Mesothelial cell of epicardium (in vitro differentiated cells): ENCODE data around the gene SHISA5. TPM values are rescaled to one million over a fixed set of nuclear protein-coding genes. Genes with fewer than 3 reads are reported as not detected.
"Not testable (repeated sequence)": the region's sequence is repeated elsewhere in the genome, so short reads cannot be mapped to it uniquely, and the experiment has no call there.

Experiments
- DNase-seq, 2 experiments: peaks; one replicate each; pipeline ENCODE4 v3.0.0; 2021; ENCODE audit warnings: low spot score in 2 of 2; ENCODE audit not compliant: unreplicated experiment in 2 of 2
- H3K27ac Mint-ChIP-seq: 2 replicates; pipeline ENCODE4 v1.8.0; 2021; ENCODE audit warnings: mixed read lengths
- H3K27me3 Mint-ChIP-seq: 2 replicates; pipeline ENCODE4 v1.8.0; 2021; ENCODE audit warnings: low read depth, mixed read lengths
- H3K36me3 Mint-ChIP-seq: 2 replicates; pipeline ENCODE4 v1.8.0; 2021; ENCODE audit warnings: mixed read lengths
- H3K4me1 Mint-ChIP-seq: 2 replicates; pipeline ENCODE4 v1.8.0; 2021; ENCODE audit warnings: mixed read lengths
- H3K4me3 Mint-ChIP-seq: 2 replicates; pipeline ENCODE4 v1.8.0; 2021; ENCODE audit warnings: mild to moderate bottlenecking, moderate library complexity, mixed read lengths
- H3K9me3 Mint-ChIP-seq: 2 replicates; pipeline ENCODE4 v1.8.0; 2021; ENCODE audit warnings: mixed read lengths
- CTCF ChIP-seq: fragments of 200-600 bp; sonication (generic); IDR thresholded peaks from one replicate; pipeline ENCODE4 v1.5.0; 2021; ENCODE audit warnings: antibody characterized with exemption; ENCODE audit not compliant: unreplicated experiment
- total RNA-seq: library from RNA; stranded (reverse); gene quantifications from 3 replicates; pipeline ENCODE4 v1.2.1, GENCODE V29; 2021

Gene SHISA5
- total RNA-seq, 1 donor from 2014 or later = 154 TPM

- no peaks in the 10 kb centered on the region for H3K9me3 Mint-ChIP-seq
- H3K4me3 Mint-ChIP-seq = no peak overlapping the region
- TF ChIP-seq CTCF = no peak
- peaks cover 19% of the 10 kb centered on the region for H3K4me1 Mint-ChIP-seq
- peak overlapping the region; percentile 98 for H3K27ac Mint-ChIP-seq
- DNase-seq = no peak
- no peaks in the 10 kb centered on the region for H3K27me3 Mint-ChIP-seq
- H3K36me3 Mint-ChIP-seq = peaks cover 17% of the 10 kb centered on the region
Observed at GRCh38 chr3:48465237-48465530, 38.8 kb downstream of the SHISA5 start.

GRCh38 chr3:48464713-48465221, 39.2 kb downstream of the SHISA5 start:
- no peak overlapping the region for H3K4me3 Mint-ChIP-seq
- peaks cover 16% of the 10 kb centered on the region for H3K4me1 Mint-ChIP-seq
- H3K9me3 Mint-ChIP-seq = no peaks in the 10 kb centered on the region
- peak overlapping the region; percentile 98 for H3K27ac Mint-ChIP-seq
- peaks cover 15% of the 10 kb centered on the region for H3K36me3 Mint-ChIP-seq
- no peak for TF ChIP-seq CTCF
- DNase-seq = no peak
- no peaks in the 10 kb centered on the region for H3K27me3 Mint-ChIP-seq

- no peak overlapping the region for H3K27ac Mint-ChIP-seq
- no peak for TF ChIP-seq CTCF
Observed at GRCh38 chr3:48463703-48464102, 40.3 kb downstream of the SHISA5 start.

GRCh38 chr3:48461767-48462166, 42.2 kb downstream of the SHISA5 start:
- DNase-seq, H3K27me3 Mint-ChIP-seq, H3K36me3 Mint-ChIP-seq, H3K9me3 Mint-ChIP-seq, H3K4me3 Mint-ChIP-seq, H3K27ac Mint-ChIP-seq: not testable (repeated sequence)
- H3K4me1 Mint-ChIP-seq = peaks cover 13% of the 10 kb centered on the region

More at GRCh38 chr3:48463703-48464102, 40.3 kb downstream of the SHISA5 start:
- no peaks in the 10 kb centered on the region for H3K9me3 Mint-ChIP-seq
- peaks cover 8% of the 10 kb centered on the region for H3K36me3 Mint-ChIP-seq
- no peaks in the 10 kb centered on the region for H3K27me3 Mint-ChIP-seq
- H3K4me1 Mint-ChIP-seq = peaks cover 16% of the 10 kb centered on the region
- no peak for DNase-seq
- no peak overlapping the region for H3K4me3 Mint-ChIP-seq

GRCh38 chr3:48460517-48460902, 43.5 kb downstream of the SHISA5 start:
- Mint-ChIP-seq H3K9me3 (no peaks in the 10 kb centered on the region), H3K27ac (no peak overlapping the region), H3K4me1 (peaks cover 2% of the 10 kb centered on the region), H3K36me3 (peaks cover 3% of the 10 kb centered on the region), H3K27me3 (no peaks in the 10 kb centered on the region), H3K4me3 (no peak overlapping the region)
- DNase-seq = no peak
- no peak for TF ChIP-seq CTCF

- H3K4me3 Mint-ChIP-seq = no peak overlapping the region
- no peaks in the 10 kb centered on the region for H3K4me1 Mint-ChIP-seq
- no peaks in the 10 kb centered on the region for H3K27me3 Mint-ChIP-seq
- no peak for TF ChIP-seq CTCF
- H3K9me3 Mint-ChIP-seq = no peaks in the 10 kb centered on the region
- DNase-seq = no peak
- no peak overlapping the region for H3K27ac Mint-ChIP-seq
- peaks cover 6% of the 10 kb centered on the region for H3K36me3 Mint-ChIP-seq
Observed at GRCh38 chr3:48459773-48460516, 44.0 kb downstream of the SHISA5 start.
